Measurements from ENCODE around the gene PHLPP1.

Gene PHLPP1

GRCh38 chr18:62975785-62976184, 260.4 kb downstream of the PHLPP1 start:
- in situ Hi-C loops (cut with MboI; ENCODE audit: low sequenced_read_pairs, unreplicated experiment), result loop anchor here (25.0 kb wide), 3 partner anchors 388 to 788 kb away; partner anchors contain the start of genes PIGN and RELCH
- TF ChIP-seq CTCF (IDR thresholded peaks at IDR 0.05; ENCODE audit: borderline replicate concordance, control extremely low read depth, extremely low read depth, insufficient read depth, missing control alignments), result no peak
- no peak for DNase-seq (ENCODE audit: low spot score)

- in situ Hi-C loops (cut with MboI; ENCODE audit: low sequenced_read_pairs, unreplicated experiment), result loop anchor here (25.0 kb wide), 3 partner anchors 389 to 789 kb away; partner anchors contain the start of genes PIGN and RELCH
Measured at GRCh38 chr18:62976227-62976626, 260.9 kb downstream of the PHLPP1 start.

GRCh38 chr18:62977512-62977911, 262.2 kb downstream of the PHLPP1 start:
- in situ Hi-C loops (cut with MboI; ENCODE audit: low sequenced_read_pairs, unreplicated experiment), result loop anchor here (25.0 kb wide), 3 partner anchors 390 to 790 kb away; partner anchors contain the start of genes PIGN and RELCH
- DNase-seq (ENCODE audit: low spot score), result no peak

More at GRCh38 chr18:62976227-62976626, 260.9 kb downstream of the PHLPP1 start:
- no peak for TF ChIP-seq CTCF (IDR thresholded peaks at IDR 0.05; ENCODE audit: borderline replicate concordance, control extremely low read depth, extremely low read depth, insufficient read depth, missing control alignments)
- no peak for DNase-seq (ENCODE audit: low spot score)

GRCh38 chr18:62978251-62979049, 263.1 kb downstream of the PHLPP1 start:
- no peak for TF ChIP-seq CTCF (IDR thresholded peaks at IDR 0.05; ENCODE audit: borderline replicate concordance, control extremely low read depth, extremely low read depth, insufficient read depth, missing control alignments)
- in situ Hi-C loops (cut with MboI; ENCODE audit: low sequenced_read_pairs, unreplicated experiment), result loop anchor here (25.0 kb wide), 3 partner anchors 391 to 791 kb away; partner anchors contain the start of genes PIGN and RELCH
- no peak for DNase-seq (ENCODE audit: low spot score)

More at GRCh38 chr18:62977512-62977911, 262.2 kb downstream of the PHLPP1 start:
- no peak for TF ChIP-seq CTCF (IDR thresholded peaks at IDR 0.05; ENCODE audit: borderline replicate concordance, control extremely low read depth, extremely low read depth, insufficient read depth, missing control alignments)

- no peak for DNase-seq (ENCODE audit: low spot score)
- in situ Hi-C loops (cut with MboI; ENCODE audit: low sequenced_read_pairs, unreplicated experiment), result loop anchor here (25.0 kb wide), 3 partner anchors 392 to 792 kb away; partner anchors contain the start of genes PIGN and RELCH
Measured at GRCh38 chr18:62979176-62979575, 263.8 kb downstream of the PHLPP1 start.

More at GRCh38 chr18:62979176-62979575, 263.8 kb downstream of the PHLPP1 start:
- TF ChIP-seq CTCF (IDR thresholded peaks at IDR 0.05; ENCODE audit: borderline replicate concordance, control extremely low read depth, extremely low read depth, insufficient read depth, missing control alignments), result no peak

All from GM13976 (cell line).